ENCODE results near the gene ASB15. TPM values are rescaled to one million over a fixed set of nuclear protein-coding genes. Genes with fewer than 3 reads are reported as not detected.

ASB15 gene
- total RNA-seq, 1 experiment from 2014 or later = not detected

DNA sequence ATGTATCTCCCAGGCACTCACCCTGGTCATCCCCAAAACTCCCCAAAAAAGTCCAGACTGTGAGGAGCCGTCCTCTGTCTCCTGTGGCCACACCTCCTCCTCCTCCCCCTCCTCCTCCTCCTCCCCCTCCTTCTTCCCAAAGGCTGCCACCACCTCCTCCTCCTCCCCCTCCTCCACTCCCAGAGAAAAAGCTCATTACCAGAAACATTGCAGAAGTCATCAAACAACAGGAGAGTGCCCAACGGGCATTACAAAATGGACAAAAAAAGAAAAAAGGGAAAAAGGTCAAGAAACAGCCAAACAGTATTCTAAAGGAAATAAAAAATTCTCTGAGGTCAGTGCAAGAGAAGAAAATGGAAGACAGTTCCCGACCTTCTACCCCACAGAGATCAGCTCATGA lies 61.1 kb downstream of the ASB15 start:
- no TSS peak for BruUV-seq (replicated peaks)
- TF ChIP-seq TCF7L2 (IDR thresholded peaks at IDR 0.05; ENCODE audit: low read depth, low read length) = no peak
- TF ChIP-seq SIN3A (IDR thresholded peaks at IDR 0.05; ENCODE audit: borderline replicate concordance, insufficient read depth, low read depth, low read length) = no peak
- Histone ChIP-seq H3K27me3 (ENCODE audit: control insufficient read depth, insufficient read depth, low read length) (peaks cover 26% of the 10 kb centered on the region), H3K9me3 (ENCODE audit: control insufficient read depth, insufficient read depth, low read depth, low read length) (no peaks in the 10 kb centered on the region), H3K4me3 (ENCODE audit: low read depth in 2 of 2, low read length in 2 of 2) (no peak overlapping the region), H3K27ac (ENCODE audit: low read length) (no peak overlapping the region), H3K4me1 (ENCODE audit: control insufficient read depth, insufficient read depth, low read length) (no peaks in the 10 kb centered on the region), H3K36me3 (ENCODE audit: control insufficient read depth, insufficient read depth, low read length) (no peaks in the 10 kb centered on the region)
- intact Hi-C loops (cut with micrococcal nuclease; ENCODE audit: unreplicated experiment) = no loop called here
- DNase-seq (ENCODE audit: low read depth, low spot score) = no peak
- no peak for ATAC-seq
- in situ Hi-C loops (cut with HindIII; ENCODE audit: low pct_unique_long_range_greater_than_20kb, low sequenced_read_pairs) = no loop called here
- ChIA-PET CTCF (no interaction called here), POLR2A (no interaction called here)

DNA sequence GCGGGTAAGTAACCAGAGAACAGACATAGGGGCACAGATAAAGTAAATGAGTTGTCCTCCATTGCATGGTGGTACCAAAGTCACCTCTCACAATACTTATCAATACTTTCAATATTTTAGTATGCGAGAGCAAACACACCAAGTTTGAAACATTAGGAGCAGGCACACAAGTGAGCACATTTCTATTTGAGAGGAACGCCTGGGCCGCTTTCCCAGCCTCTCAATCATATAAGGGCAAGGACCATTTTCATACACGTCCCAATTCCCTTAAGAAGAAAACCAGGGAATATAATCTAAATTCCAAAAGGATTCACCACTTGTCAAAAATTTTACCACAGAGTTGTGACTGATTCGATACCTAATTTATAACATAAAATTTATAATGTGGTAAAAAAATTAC lies 61.6 kb downstream of the ASB15 start:
- Histone ChIP-seq H3K4me1 (ENCODE audit: control insufficient read depth, insufficient read depth, low read length) (no peaks in the 10 kb centered on the region), H3K4me3 (ENCODE audit: low read depth in 2 of 2, low read length in 2 of 2) (no peak overlapping the region), H3K36me3 (ENCODE audit: control insufficient read depth, insufficient read depth, low read length) (no peaks in the 10 kb centered on the region), H3K27me3 (ENCODE audit: control insufficient read depth, insufficient read depth, low read length) (peaks cover 26% of the 10 kb centered on the region), H3K9me3 (ENCODE audit: control insufficient read depth, insufficient read depth, low read depth, low read length) (no peaks in the 10 kb centered on the region), H3K27ac (ENCODE audit: low read length) (no peak overlapping the region)
- ATAC-seq = no peak
- in situ Hi-C loops (cut with HindIII; ENCODE audit: low pct_unique_long_range_greater_than_20kb, low sequenced_read_pairs) (no loop called here), intact Hi-C loops (cut with micrococcal nuclease; ENCODE audit: unreplicated experiment) (no loop called here)
- no peak for DNase-seq (ENCODE audit: low read depth, low spot score)
- TF ChIP-seq SIN3A (IDR thresholded peaks at IDR 0.05; ENCODE audit: borderline replicate concordance, insufficient read depth, low read depth, low read length) (no peak), TCF7L2 (IDR thresholded peaks at IDR 0.05; ENCODE audit: low read depth, low read length) (no peak), POLR2AphosphoS5 (IDR thresholded peaks at IDR 0.05; ENCODE audit: low read depth, low read length) (no peak)
- TF ChIP-seq, protein P1, sequence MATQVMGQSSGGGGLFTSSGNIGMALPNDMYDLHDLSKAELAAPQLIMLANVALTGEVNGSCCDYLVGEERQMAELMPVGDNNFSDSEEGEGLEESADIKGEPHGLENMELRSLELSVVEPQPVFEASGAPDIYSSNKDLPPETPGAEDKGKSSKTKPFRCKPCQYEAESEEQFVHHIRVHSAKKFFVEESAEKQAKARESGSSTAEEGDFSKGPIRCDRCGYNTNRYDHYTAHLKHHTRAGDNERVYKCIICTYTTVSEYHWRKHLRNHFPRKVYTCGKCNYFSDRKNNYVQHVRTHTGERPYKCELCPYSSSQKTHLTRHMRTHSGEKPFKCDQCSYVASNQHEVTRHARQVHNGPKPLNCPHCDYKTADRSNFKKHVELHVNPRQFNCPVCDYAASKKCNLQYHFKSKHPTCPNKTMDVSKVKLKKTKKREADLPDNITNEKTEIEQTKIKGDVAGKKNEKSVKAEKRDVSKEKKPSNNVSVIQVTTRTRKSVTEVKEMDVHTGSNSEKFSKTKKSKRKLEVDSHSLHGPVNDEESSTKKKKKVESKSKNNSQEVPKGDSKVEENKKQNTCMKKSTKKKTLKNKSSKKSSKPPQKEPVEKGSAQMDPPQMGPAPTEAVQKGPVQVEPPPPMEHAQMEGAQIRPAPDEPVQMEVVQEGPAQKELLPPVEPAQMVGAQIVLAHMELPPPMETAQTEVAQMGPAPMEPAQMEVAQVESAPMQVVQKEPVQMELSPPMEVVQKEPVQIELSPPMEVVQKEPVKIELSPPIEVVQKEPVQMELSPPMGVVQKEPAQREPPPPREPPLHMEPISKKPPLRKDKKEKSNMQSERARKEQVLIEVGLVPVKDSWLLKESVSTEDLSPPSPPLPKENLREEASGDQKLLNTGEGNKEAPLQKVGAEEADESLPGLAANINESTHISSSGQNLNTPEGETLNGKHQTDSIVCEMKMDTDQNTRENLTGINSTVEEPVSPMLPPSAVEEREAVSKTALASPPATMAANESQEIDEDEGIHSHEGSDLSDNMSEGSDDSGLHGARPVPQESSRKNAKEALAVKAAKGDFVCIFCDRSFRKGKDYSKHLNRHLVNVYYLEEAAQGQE (IDR thresholded peaks at IDR 0.05; ENCODE audit: insufficient read depth in 1 of 2, low read depth in 2 of 2, low read length in 1 of 2) = no peak
- TF ChIP-seq, protein P2, sequence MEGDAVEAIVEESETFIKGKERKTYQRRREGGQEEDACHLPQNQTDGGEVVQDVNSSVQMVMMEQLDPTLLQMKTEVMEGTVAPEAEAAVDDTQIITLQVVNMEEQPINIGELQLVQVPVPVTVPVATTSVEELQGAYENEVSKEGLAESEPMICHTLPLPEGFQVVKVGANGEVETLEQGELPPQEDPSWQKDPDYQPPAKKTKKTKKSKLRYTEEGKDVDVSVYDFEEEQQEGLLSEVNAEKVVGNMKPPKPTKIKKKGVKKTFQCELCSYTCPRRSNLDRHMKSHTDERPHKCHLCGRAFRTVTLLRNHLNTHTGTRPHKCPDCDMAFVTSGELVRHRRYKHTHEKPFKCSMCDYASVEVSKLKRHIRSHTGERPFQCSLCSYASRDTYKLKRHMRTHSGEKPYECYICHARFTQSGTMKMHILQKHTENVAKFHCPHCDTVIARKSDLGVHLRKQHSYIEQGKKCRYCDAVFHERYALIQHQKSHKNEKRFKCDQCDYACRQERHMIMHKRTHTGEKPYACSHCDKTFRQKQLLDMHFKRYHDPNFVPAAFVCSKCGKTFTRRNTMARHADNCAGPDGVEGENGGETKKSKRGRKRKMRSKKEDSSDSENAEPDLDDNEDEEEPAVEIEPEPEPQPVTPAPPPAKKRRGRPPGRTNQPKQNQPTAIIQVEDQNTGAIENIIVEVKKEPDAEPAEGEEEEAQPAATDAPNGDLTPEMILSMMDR (IDR thresholded peaks at IDR 0.05) = no peak
- CTCF ChIA-PET = no interaction called here
- POLR2A ChIA-PET = no interaction called here
- BruUV-seq (replicated peaks) = no TSS peak

DNA sequence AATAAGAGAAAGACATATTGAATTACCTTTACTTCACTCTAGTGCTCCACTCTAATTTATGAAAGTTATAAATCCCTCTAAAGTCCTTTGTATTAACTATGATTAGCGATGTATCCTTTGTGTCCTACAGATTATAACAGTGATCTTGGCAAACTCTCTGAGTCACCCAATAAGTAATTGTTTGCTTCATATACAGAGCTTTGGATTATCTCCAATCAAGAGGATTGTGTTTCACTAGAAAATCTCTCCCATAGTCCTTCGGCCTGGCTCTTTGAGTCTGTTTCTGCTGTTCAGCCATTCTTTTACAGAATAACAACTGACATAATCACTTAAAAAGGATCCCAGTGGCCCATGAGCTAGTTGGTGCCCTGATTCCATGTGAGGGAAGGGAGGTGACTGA lies 63.5 kb downstream of the ASB15 start:
- H3K4me1 ChIP-seq (ENCODE audit: control insufficient read depth, insufficient read depth, low read length) = no peaks in the 10 kb centered on the region
- ChIA-PET POLR2A (interaction anchor here (0.6 kb wide), 1 partner anchor 117 kb away, joined by 3 read pairs; no protein-coding TSS in a partner anchor), CTCF (no interaction called here)
- no peaks in the 10 kb centered on the region for H3K36me3 ChIP-seq (ENCODE audit: control insufficient read depth, insufficient read depth, low read length)
- in situ Hi-C loops (cut with HindIII; ENCODE audit: low pct_unique_long_range_greater_than_20kb, low sequenced_read_pairs) (no loop called here), intact Hi-C loops (cut with micrococcal nuclease; ENCODE audit: unreplicated experiment) (no loop called here)
- H3K27me3 ChIP-seq (ENCODE audit: control insufficient read depth, insufficient read depth, low read length) = peaks cover 23% of the 10 kb centered on the region
- no peak overlapping the region for H3K4me3 ChIP-seq (ENCODE audit: low read depth in 2 of 2, low read length in 2 of 2)
- H3K27ac ChIP-seq (ENCODE audit: low read length) = no peak overlapping the region
- TF ChIP-seq POLR2AphosphoS5 (IDR thresholded peaks at IDR 0.05; ENCODE audit: low read depth, low read length) = no peak
- no peaks in the 10 kb centered on the region for H3K9me3 ChIP-seq (ENCODE audit: control insufficient read depth, insufficient read depth, low read depth, low read length)
- no peak for ATAC-seq
- no TSS peak for BruUV-seq (replicated peaks)
- no peak for DNase-seq (ENCODE audit: low read depth, low spot score)

Measured in Panc1 (cell line).